Measurements from ENCODE around the gene NCAPH2.

The NCAPH2 gene

DNA sequence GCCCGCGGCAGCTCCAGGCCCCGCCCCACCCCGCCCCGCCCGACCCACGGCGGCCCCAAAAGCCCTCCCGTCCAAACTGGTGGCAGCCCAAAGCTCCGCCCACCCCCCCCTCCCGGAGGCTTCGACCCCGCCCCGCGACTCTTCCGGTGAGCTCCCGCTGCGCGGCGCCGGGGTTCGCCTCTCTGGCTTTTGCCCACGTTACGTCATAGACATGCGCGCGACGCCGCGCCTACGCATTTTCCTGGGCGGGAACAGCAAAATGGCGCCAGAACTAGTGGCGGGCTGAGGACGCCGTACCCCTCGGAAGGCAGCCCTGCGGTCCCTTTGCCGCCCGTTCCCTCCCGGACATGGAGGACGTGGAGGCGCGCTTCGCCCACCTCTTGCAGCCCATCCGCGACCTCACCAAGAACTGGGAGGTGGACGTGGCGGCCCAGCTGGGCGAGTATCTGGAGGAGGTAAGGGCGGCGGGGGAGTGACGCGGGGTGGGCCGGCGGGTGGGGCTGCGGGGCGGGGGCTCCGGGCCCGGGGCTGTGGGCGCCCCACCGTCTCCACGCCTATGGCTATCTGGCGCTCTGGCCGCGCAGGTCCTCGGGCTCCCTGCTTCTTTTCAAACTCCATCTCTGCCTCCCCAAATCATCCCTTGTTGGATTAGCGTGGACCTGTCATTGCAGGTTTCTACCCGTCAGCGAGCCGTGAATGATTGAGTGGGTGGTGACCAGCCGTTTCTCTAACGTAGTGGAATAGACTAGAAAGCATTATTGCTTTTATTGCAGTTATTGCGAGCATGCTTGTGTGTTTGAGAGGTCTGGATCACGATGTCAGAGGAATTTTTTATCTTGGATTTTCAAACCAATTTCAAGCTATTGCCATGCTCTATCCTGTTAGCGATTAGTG, at the start of gene NCAPH2:
TSS of gene NCAPH2 (plus strand) at position 234 of the 894 bp plus-strand sequence. CDS start at position 348, 114 bp downstream.
- FAIRE-seq (peak; percentile 77), DNase-seq (ENCODE audit: insufficient read length, low spot score) (peak; percentile 91)

GRCh38 chr22:50459016-50459415, 49.0 kb upstream of the NCAPH2 start:
- DNase-seq (ENCODE audit: insufficient read length, low spot score) (no peak), FAIRE-seq (no peak)

GRCh38 chr22:50459496-50460140, 48.4 kb upstream of the NCAPH2 start:
- DNase-seq (ENCODE audit: insufficient read length, low spot score) (no peak), FAIRE-seq (no peak)

- DNase-seq (ENCODE audit: insufficient read length, low spot score) (no peak), FAIRE-seq (no peak)
Observed at GRCh38 chr22:50460938-50461337, 47.1 kb upstream of the NCAPH2 start.

DNA sequence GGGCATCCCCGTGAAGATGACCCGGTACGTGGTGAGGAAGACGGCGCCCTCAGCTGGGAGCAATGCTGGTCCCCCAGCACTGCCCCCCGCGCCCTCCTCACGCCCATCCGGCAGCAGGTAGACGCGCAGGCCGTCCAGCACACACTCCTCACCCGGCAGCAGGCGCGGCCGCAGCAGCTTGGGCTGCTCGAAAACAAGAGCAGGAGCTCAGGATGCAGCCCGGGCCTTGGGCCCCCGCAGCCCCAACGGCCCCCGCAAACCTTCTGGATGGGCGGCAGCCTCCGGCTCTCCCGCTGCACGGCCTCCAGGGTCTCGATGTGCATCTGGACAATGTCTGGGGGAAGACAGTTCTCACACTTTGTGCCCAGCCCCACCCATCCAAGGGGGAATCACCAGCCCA, 46.5 kb upstream of the NCAPH2 start:
- DNase-seq (ENCODE audit: insufficient read length, low spot score) (no peak), FAIRE-seq (no peak)

- DNase-seq (ENCODE audit: insufficient read length, low spot score): no peak
- no peak for FAIRE-seq
Observed at GRCh38 chr22:50461979-50462540, 46.0 kb upstream of the NCAPH2 start.

DNA sequence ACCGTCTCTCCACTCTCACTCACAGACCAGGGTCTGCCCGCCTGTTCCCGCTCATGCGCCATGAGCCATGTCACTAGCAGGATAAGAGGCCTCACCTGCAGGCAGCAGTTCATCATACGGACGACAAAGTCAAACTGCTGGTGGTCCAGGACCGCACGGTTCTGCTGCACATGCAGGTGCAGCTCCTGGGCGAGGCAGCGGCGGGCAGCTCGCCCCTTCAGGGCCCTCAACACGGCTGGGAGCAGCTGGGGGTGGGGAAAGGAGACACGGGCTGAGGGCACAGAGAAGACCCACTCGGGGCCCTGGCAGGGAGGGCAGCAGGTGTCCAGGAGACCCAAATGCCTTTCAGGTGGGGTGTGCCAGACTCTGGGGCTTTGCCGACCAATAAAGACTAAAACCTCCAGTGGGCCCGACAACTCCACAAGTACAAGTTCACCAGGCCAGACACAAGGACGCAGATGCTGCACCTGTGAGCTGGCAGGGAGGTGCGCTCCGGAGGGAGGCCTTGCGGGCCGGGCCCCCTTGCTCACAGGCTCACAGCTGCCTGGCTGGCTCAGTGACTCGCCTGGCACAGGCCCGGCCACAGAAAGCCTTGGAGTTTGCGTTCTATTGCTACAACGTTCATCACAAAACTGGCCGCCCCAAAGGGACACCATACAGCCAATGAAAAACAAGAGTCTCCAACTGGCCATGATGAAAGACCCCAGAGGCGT, 44.7 kb upstream of the NCAPH2 start:
- FAIRE-seq (no peak), DNase-seq (ENCODE audit: insufficient read length, low spot score) (no peak)

GRCh38 chr22:50464451-50464850, 43.6 kb upstream of the NCAPH2 start:
- FAIRE-seq (no peak), DNase-seq (ENCODE audit: insufficient read length, low spot score) (no peak)

GRCh38 chr22:50465066-50465930, 42.7 kb upstream of the NCAPH2 start:
- FAIRE-seq: no peak

GRCh38 chr22:50467341-50467740, 40.7 kb upstream of the NCAPH2 start:
- FAIRE-seq (no peak), DNase-seq (ENCODE audit: insufficient read length, low spot score) (no peak)

More at GRCh38 chr22:50465066-50465930, 42.7 kb upstream of the NCAPH2 start:
- DNase-seq (ENCODE audit: insufficient read length, low spot score): no peak

GRCh38 chr22:50467773-50468440, 40.1 kb upstream of the NCAPH2 start:
- FAIRE-seq (no peak), DNase-seq (ENCODE audit: insufficient read length, low spot score) (no peak)

DNA sequence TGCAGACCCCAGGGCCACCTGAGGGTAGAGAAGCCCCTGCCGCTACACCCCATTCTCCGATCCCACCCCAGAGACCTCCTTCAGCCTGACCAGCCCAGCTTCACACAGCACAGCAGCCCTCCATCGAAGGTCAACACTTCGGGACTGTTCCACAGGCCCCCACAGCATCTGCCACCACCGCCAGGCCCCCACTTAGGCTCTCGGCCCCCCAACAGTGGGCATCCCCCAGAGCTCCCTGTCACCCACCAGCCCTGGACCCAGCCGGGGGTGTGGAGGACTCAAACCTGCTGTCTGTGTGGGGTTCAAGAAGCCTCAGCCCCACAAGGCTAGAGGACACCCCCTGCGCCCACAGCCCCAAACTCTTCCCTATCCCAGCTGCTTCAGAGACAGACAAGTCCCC, 39.4 kb upstream of the NCAPH2 start:
- FAIRE-seq (no peak), DNase-seq (ENCODE audit: insufficient read length, low spot score) (no peak)

GRCh38 chr22:50469377-50470305, 38.4 kb upstream of the NCAPH2 start:
- DNase-seq (ENCODE audit: insufficient read length, low spot score) (peak; percentile 51), FAIRE-seq (peak; percentile 49)

DNA sequence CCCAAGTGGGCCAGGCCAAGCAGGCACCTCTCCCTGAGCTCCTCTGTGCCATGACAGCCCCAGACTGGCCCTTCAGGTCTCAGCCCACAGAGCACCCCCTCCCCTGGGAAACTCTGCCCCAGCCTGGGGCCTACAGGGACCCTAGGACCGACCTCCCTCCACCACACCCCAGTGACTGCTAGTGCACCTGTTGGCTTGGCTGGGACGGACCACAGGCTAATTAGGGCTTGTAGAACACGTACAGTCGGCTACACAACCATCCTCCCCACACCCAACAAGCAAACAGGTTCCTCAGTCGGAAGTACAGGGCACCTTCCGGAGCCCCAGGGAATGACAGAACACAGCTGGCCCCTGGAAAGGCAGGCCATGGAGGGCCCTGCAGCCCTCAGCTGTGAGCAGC, 37.5 kb upstream of the NCAPH2 start:
- FAIRE-seq (no peak), DNase-seq (ENCODE audit: insufficient read length, low spot score) (no peak)

DNA sequence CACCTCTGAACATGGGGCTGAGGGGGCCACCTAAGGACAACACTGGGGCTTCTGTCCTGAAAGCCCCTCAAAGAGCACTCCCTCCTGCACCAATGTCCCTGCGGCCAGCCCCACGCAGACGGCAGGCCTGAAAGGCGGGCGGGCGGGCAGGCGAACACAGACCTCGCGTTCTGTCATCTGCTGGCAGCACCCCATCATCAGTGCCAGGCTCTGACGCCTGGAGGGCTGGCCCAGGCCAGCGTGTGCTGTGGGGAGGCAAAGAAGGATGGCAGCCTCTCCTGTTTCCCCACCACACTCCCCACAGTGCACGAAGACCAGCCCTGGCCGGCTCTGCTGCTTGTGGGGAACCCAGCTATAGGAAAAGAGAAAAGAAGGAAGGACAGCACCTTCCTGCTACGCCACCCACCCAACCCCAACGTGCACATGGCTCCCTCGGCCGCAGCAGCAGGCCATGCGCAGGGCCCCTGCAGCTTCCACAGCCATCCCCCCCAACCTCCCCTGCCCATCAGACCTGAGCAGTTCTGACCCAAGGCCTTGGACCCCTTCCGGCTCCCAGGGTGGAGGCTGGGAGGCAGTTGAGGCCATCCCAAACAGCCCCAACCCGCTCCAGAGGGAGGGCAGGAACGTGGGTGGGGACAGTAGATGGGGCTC, 36.7 kb upstream of the NCAPH2 start:
- DNase-seq (ENCODE audit: insufficient read length, low spot score): no peak
- FAIRE-seq: no peak

- DNase-seq (ENCODE audit: insufficient read length, low spot score): no peak
- no peak for FAIRE-seq
Observed at GRCh38 chr22:50471962-50472361, 36.1 kb upstream of the NCAPH2 start.

DNA sequence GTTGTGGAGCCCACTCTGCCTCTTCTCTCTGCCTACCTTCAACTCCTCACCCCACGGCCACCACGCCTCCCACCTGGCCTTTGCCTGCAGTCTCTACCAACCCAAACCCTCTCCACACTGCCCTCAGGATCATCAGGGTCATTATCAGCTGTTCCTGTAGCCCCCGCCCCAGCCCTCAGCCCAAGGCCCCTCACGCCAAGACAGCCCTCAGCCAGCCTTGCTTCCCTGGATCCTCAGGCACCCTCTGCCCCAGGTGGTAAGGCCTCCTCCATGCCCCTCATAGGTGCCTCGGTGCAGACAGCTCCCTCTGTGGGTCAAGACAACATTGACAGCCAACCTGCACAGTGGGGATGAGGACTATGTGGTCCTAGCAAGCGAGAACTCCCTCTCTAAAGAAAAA, 34.9 kb upstream of the NCAPH2 start:
- peak; percentile 16 for FAIRE-seq

More for the DNA sequence above, 34.9 kb upstream of the NCAPH2 start:
- no peak for DNase-seq (ENCODE audit: insufficient read length, low spot score)

Data from HTR-8/SVneo (cell line).